Prostate gland (tissue), 2 donors: ENCODE results near the gene LIMS2. TPM values are rescaled to one million over a fixed set of nuclear protein-coding genes. Genes with fewer than 3 reads are reported as not detected.

Experiments
- DNase-seq: peaks from one replicate; pipeline ENCODE4 v3.0.0-alpha.2; 2019; ENCODE audit warnings: low spot score
- H3K27ac ChIP-seq, 2 donors: fragments of 200-600 bp; sonication (generic); 2 replicates each; pipeline ENCODE4 v1.5.1; 2017 to 2019
- H3K27me3 ChIP-seq: fragments of 200-600 bp; sonication (generic); replicated peaks from 2 replicates; pipeline ENCODE4 v1.5.1; 2019; ENCODE audit not compliant: insufficient read depth
- H3K36me3 ChIP-seq, 2 donors: fragments of 200-600 bp; sonication (generic); 1 replicate in 1 of 2; 2 replicates in 1 of 2; pipeline versions ENCODE4 v1.5.1 to v1.8.1; 2017 to 2019
- H3K4me1 ChIP-seq: fragments of 200-600 bp; sonication (generic); replicated peaks from 2 replicates; pipeline ENCODE4 v1.5.1; 2019
- H3K4me3 ChIP-seq, 2 donors: fragments of 200-600 bp; sonication (generic); 2 replicates each; pipeline ENCODE4 v1.5.1; 2017 to 2019
- H3K9me3 ChIP-seq: fragments of 200-600 bp; sonication (generic); 2 replicates; pipeline ENCODE4 v1.5.1; 2017
- CTCF ChIP-seq, 4 experiments: fragments of 200-600 bp in 2 of 4; fragments of 450-650 bp in 2 of 4; sonication (generic) in 2 of 4; IDR thresholded peaks; 1 replicate in 3 of 4; 2 replicates in 1 of 4; pipeline ENCODE4 v1.5.1; 2016 to 2019; ENCODE audit warnings: antibody characterized with exemption in 4 of 4, mild to moderate bottlenecking in 2 of 4, moderate library complexity in 2 of 4
- POLR2A ChIP-seq: fragments of 450-650 bp; IDR thresholded peaks from one replicate; pipeline ENCODE4 v1.6.1; 2016; ENCODE audit warnings: antibody characterized with exemption, mild to moderate bottlenecking
- POLR2AphosphoS5 ChIP-seq: sonication (generic); formaldehyde crosslinking; IDR thresholded peaks from one replicate; pipeline ENCODE4 v1.6.1; 2017; ENCODE audit warnings: antibody characterized with exemption
- WGBS: methylation state at CpG from one replicate; pipeline ENCODE4 v1.1.5; 2018; 5-methylcytosine and 5-hydroxymethylcytosine counted together
- intact Hi-C: fragments of 100-400 bp; cut with DNase I; formaldehyde crosslinking; loops from one replicate; pipeline ENCODE4 v1.14.2; 2022
- total RNA-seq, 2 donors: library from RNA; depleted of rRNA; stranded (reverse); fragments of >200 nt; gene quantifications; one replicate each; pipeline ENCODE4 v1.1.0, GENCODE V29; 2016

Gene LIMS2
- total RNA-seq, 2 donors from 2014 or later: 31.9 to 63.2 TPM

DNA sequence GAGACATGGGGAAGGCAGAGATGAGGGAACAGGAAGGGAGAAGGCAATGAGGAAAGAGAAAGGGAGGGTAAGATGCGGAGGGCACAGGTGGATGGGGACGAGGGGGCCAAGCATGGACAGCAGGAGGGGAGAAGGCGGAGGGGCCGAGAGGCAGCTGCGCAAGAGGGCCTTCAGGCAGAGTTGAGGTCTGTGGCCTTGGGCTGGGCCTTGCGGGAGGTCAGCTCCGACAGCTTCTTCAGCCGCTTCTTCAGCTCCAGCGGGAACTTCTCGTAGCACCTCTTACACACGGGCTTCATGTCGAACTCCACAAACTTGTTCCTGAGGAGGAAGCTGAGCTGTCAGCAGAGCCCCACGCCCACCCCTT, 36.2 kb downstream of the LIMS2 start:
- DNase-seq: no peak
- H3K4me3 ChIP-seq: no peak overlapping the region
- no peaks in the 10 kb centered on the region for H3K9me3 ChIP-seq
- intact Hi-C loops: no loop called here
- no peak overlapping the region for H3K27ac ChIP-seq
- TF ChIP-seq POLR2AphosphoS5: no peak
- TF ChIP-seq POLR2A: no peak
- TF ChIP-seq CTCF (IDR thresholded peaks at IDR 0.05): no peak
- 89% methylated on average over 13 of the region's 13 CpGs for WGBS
- H3K27me3 ChIP-seq: no peaks in the 10 kb centered on the region
- no peaks in the 10 kb centered on the region for H3K36me3 ChIP-seq
- H3K4me1 ChIP-seq: no peaks in the 10 kb centered on the region

DNA sequence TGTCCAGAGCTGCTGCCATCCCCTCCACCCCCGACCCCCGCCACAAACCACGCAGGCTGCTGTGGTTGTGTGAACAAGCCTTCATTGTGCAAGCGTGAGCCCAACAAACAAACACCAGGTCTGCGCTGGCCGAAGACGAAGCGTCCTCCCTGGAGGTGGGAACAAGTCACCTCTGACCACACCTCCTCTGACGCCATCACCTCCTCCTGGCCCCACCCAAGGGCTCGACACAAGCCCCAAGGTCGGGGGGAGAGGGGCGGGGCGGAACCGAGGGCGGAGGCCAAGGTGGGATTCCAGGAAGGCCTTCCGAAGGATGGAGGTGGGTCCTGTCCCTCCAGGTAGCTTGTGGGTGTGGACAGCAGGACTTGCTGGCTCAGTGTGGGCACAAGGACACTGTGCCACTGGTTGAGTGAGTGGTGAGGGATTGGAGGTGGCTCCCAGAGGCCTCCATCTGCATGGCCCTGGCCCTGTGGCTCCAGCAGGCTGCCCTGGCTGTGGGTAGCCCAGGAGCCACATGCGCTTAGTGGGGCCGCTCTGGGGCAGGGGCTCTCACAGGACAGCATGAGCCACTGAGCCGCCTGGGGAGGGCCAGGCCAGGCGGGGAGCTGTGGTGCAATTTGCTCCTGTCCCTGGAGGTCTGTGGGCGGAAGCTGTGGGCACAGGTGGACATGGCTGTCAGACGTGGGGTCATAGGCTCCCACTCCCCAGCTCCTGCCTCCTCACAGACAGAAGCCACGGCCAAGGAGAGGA, 36.8 kb downstream of the LIMS2 start:
- Histone ChIP-seq H3K27ac (peak overlapping the region in 1 of 2 donors; percentile 5), H3K9me3 (no peaks in the 10 kb centered on the region), H3K4me1 (no peaks in the 10 kb centered on the region), H3K4me3 (no peak overlapping the region), H3K27me3 (no peaks in the 10 kb centered on the region), H3K36me3 (no peaks in the 10 kb centered on the region)
- TF ChIP-seq POLR2A (no peak), POLR2AphosphoS5 (no peak), CTCF (IDR thresholded peaks at IDR 0.05) (no peak)
- DNase-seq: no peak
- intact Hi-C loops: no loop called here
- 69% methylated on average over 23 of the region's 23 CpGs for WGBS

DNA sequence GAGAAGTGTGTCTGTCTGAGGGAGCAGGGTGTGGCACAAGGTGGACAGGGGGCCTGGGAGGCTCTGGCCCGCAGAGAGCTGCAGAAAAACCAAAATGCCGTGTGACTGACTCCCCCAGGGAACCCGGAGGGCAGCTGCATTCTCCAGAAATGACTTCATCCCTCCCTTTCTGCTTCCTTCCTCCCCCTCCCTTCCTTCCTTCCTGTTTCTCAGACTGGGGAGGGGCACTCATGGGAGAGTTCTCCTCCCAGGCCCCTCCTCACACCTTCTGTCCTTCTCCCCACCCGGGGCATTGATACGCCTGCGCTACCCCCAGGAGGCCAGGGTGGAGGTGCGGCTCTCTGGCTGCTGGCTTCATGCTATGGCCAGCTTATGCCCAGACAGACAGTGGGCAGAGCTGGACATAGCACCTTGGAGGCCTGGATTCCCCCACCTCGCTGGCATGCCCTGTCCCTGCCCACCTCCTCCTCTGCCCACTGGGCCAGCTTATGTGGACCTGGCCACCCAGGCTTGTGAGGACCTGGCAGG, 37.5 kb downstream of the LIMS2 start:
- 50% methylated on average over 8 of the region's 8 CpGs for WGBS
- intact Hi-C loops: no loop called here
- Histone ChIP-seq H3K27me3 (no peaks in the 10 kb centered on the region), H3K4me1 (no peaks in the 10 kb centered on the region), H3K4me3 (no peak overlapping the region), H3K27ac (peak overlapping the region in 1 of 2 donors; percentile 5), H3K36me3 (no peaks in the 10 kb centered on the region), H3K9me3 (no peaks in the 10 kb centered on the region)
- DNase-seq: no peak
- no peak for TF ChIP-seq CTCF (IDR thresholded peaks at IDR 0.05)
- TF ChIP-seq POLR2A: no peak
- no peak for TF ChIP-seq POLR2AphosphoS5

- Histone ChIP-seq H3K9me3 (no peaks in the 10 kb centered on the region), H3K27ac (no peak overlapping the region), H3K36me3 (no peaks in the 10 kb centered on the region), H3K4me3 (no peak overlapping the region), H3K27me3 (no peaks in the 10 kb centered on the region), H3K4me1 (no peaks in the 10 kb centered on the region)
- TF ChIP-seq CTCF (IDR thresholded peaks at IDR 0.05) (no peak), POLR2AphosphoS5 (no peak), POLR2A (no peak)
- 76% methylated on average over 12 of the region's 13 CpGs for WGBS
- intact Hi-C loops: no loop called here
- no peak for DNase-seq
Measured at GRCh38 chr2:127637236-127637630, 38.1 kb downstream of the LIMS2 start.
